ENCODE measurements around the gene CAMK2G.
"Not testable (repeated sequence)": the region's sequence is repeated elsewhere in the genome, so short reads cannot be mapped to it uniquely, and the experiment has no call there.

Gene CAMK2G

GRCh38 chr10:73902351-73902750 lies 28.0 kb upstream of the CAMK2G start:
- peak; percentile 37 for DNase-seq

- DNase-seq = no peak
These were observed 26.9 kb upstream of the CAMK2G start for GRCh38 chr10:73901261-73901660.

GRCh38 chr10:73900064-73900463 lies 25.7 kb upstream of the CAMK2G start:
- DNase-seq = no peak

- no peak for DNase-seq
These were observed 25.1 kb upstream of the CAMK2G start for GRCh38 chr10:73899423-73899822.

GRCh38 chr10:73898730-73899410 lies 24.5 kb upstream of the CAMK2G start:
- DNase-seq = no peak

GRCh38 chr10:73897693-73898092 lies 23.3 kb upstream of the CAMK2G start:
- no peak for DNase-seq

- DNase-seq = not testable (repeated sequence)
These were observed 21.0 kb upstream of the CAMK2G start for GRCh38 chr10:73895381-73895780.

- peak; percentile 64 for DNase-seq
These were observed 20.1 kb upstream of the CAMK2G start for GRCh38 chr10:73894245-73894971.

- no peak for DNase-seq
These were observed 19.1 kb upstream of the CAMK2G start for GRCh38 chr10:73893426-73893825.

- no peak for DNase-seq
These were observed 18.1 kb upstream of the CAMK2G start for GRCh38 chr10:73892310-73893030.

GRCh38 chr10:73891540-73891939 lies 17.2 kb upstream of the CAMK2G start:
- no peak for DNase-seq

- not testable (repeated sequence) for DNase-seq
These were observed 16.5 kb upstream of the CAMK2G start for GRCh38 chr10:73890830-73891229.

- DNase-seq = no peak
These were observed 15.9 kb upstream of the CAMK2G start for GRCh38 chr10:73890261-73890660.

- not testable (repeated sequence) for DNase-seq
These were observed 15.1 kb upstream of the CAMK2G start for GRCh38 chr10:73889416-73889815.

- peak; percentile 73 for DNase-seq
These were observed 14.7 kb upstream of the CAMK2G start for GRCh38 chr10:73889014-73889413.

- DNase-seq = no peak
These were observed 14.2 kb upstream of the CAMK2G start for GRCh38 chr10:73888514-73888913.

GRCh38 chr10:73887294-73888039 lies 13.1 kb upstream of the CAMK2G start:
- DNase-seq = peak; percentile 72

GRCh38 chr10:73886661-73887293 lies 12.4 kb upstream of the CAMK2G start:
- DNase-seq = no peak

- peak; percentile 90 for DNase-seq
These were observed 11.8 kb upstream of the CAMK2G start for GRCh38 chr10:73886085-73886529.

- no peak for DNase-seq
These were observed 9.7 kb upstream of the CAMK2G start for GRCh38 chr10:73884017-73884416.

- no peak for DNase-seq
These were observed 7.0 kb upstream of the CAMK2G start for GRCh38 chr10:73881221-73881919.
